Thoracic aorta (tissue), 2 donors: ENCODE measurements around the gene POLR2B. TPM values are rescaled to one million over a fixed set of nuclear protein-coding genes. Genes with fewer than 3 reads are reported as not detected.

Source experiments
- ATAC-seq: fragments of 150-250 bp; one replicate; pipeline ENCODE4 v1.8.0; 2017; ENCODE audit warnings: low read depth; ENCODE audit not compliant: insufficient number of reproducible peaks, low FRiP score
- DNase-seq: peaks from one replicate; pipeline ENCODE4 v3.0.0-alpha.2; 2020; ENCODE audit warnings: low spot score
- H3K27ac ChIP-seq, 2 donors: fragments of 200-600 bp; sonication (generic); 1 replicate in 1 of 2; 2 replicates in 1 of 2; pipeline ENCODE4 v1.5.1; 2016; ENCODE audit warnings: mild to moderate bottlenecking in 2 of 2, moderate library complexity in 2 of 2
- H3K27me3 ChIP-seq: fragments of 200-600 bp; sonication (generic); replicated peaks from 2 replicates; pipeline ENCODE4 v1.6.0; 2016; ENCODE audit warnings: mild to moderate bottlenecking; ENCODE audit not compliant: insufficient read depth
- H3K36me3 ChIP-seq: fragments of 200-600 bp; sonication (generic); one replicate; pipeline ENCODE4 v1.5.1; 2016
- H3K4me1 ChIP-seq, 2 donors: fragments of 200-600 bp; sonication (generic); 1 replicate in 1 of 2; 2 replicates in 1 of 2; pipeline versions ENCODE4 v1.5.1 to v1.6.0; 2016; ENCODE audit warnings: low read depth in 2 of 2, mild to moderate bottlenecking in 1 of 2; ENCODE audit not compliant: control insufficient read depth in 1 of 2
- H3K4me3 ChIP-seq: fragments of 200-600 bp; sonication (generic); 2 replicates; pipeline ENCODE4 v1.5.1; 2016; ENCODE audit warnings: mild to moderate bottlenecking
- H3K9me3 ChIP-seq: fragments of 200-600 bp; sonication (generic); 2 replicates; pipeline ENCODE4 v1.5.1; 2016
- total RNA-seq, 2 donors: library from RNA; depleted of rRNA; stranded (reverse); fragments of >200 nt; gene quantifications; one replicate each; pipeline versions ENCODE4 v1.1.0 to v1.2.3, GENCODE V29; 2016
- TF ChIP-seq, protein P1 (sequence below): fragments of 200-600 bp; sonication (generic); IDR thresholded peaks from one replicate; pipeline ENCODE4 v1.5.1; 2019; ENCODE audit warnings: antibody characterized with exemption

Gene POLR2B
- total RNA-seq, 2 donors from 2014 or later, result 48.3 to 98.5 TPM

DNA sequence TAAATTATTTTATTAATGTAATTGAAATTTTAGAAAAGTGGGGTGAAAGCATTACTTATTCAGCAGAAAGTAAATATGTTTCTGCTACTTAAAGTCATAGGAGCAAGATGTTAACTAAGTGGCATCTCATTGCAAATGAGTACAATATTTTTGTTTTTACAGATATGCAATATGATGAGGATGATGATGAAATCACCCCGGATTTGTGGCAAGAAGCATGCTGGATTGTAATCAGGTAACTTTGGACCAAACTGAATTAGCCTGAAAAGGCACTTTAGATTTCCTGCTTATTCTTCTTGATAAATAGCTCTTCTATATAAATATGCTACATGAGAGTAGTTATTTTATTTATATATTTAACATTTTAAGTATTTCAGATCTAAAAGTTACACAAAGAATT is 7.5 kb downstream of the POLR2B start:
- no peak overlapping the region for H3K27ac ChIP-seq
- no peaks in the 10 kb centered on the region for H3K9me3 ChIP-seq
- DNase-seq, result no peak
- H3K36me3 ChIP-seq, result peaks cover 12% of the 10 kb centered on the region
- no peak for ATAC-seq
- TF ChIP-seq, protein P1, sequence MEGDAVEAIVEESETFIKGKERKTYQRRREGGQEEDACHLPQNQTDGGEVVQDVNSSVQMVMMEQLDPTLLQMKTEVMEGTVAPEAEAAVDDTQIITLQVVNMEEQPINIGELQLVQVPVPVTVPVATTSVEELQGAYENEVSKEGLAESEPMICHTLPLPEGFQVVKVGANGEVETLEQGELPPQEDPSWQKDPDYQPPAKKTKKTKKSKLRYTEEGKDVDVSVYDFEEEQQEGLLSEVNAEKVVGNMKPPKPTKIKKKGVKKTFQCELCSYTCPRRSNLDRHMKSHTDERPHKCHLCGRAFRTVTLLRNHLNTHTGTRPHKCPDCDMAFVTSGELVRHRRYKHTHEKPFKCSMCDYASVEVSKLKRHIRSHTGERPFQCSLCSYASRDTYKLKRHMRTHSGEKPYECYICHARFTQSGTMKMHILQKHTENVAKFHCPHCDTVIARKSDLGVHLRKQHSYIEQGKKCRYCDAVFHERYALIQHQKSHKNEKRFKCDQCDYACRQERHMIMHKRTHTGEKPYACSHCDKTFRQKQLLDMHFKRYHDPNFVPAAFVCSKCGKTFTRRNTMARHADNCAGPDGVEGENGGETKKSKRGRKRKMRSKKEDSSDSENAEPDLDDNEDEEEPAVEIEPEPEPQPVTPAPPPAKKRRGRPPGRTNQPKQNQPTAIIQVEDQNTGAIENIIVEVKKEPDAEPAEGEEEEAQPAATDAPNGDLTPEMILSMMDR, result no peak
- H3K27me3 ChIP-seq, result no peaks in the 10 kb centered on the region
- H3K4me1 ChIP-seq, result peaks cover 13 to 14% of the 10 kb centered on the region in 2 donors
- no peak overlapping the region for H3K4me3 ChIP-seq

DNA sequence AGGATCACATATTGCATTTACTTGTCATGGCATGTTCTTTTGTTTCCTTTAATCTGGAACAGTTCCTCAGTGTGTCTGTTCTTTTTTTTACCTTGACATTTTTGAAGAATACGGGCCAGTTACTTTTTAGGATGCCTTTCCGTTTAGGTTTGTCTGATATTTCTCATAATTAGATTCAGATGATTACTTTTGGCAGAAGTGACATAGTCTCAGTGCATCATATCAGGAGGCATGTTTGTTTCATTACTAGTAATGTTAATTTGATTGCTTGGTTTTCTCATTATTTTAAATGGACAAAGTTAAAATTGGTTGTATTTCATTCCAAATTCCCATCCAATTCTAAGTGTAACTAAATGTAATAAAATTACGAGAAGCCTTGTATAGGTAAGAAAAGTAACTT is 8.3 kb downstream of the POLR2B start:
- ATAC-seq, result no peak
- TF ChIP-seq, protein P1, result no peak
- no peak overlapping the region for H3K4me3 ChIP-seq

DNA sequence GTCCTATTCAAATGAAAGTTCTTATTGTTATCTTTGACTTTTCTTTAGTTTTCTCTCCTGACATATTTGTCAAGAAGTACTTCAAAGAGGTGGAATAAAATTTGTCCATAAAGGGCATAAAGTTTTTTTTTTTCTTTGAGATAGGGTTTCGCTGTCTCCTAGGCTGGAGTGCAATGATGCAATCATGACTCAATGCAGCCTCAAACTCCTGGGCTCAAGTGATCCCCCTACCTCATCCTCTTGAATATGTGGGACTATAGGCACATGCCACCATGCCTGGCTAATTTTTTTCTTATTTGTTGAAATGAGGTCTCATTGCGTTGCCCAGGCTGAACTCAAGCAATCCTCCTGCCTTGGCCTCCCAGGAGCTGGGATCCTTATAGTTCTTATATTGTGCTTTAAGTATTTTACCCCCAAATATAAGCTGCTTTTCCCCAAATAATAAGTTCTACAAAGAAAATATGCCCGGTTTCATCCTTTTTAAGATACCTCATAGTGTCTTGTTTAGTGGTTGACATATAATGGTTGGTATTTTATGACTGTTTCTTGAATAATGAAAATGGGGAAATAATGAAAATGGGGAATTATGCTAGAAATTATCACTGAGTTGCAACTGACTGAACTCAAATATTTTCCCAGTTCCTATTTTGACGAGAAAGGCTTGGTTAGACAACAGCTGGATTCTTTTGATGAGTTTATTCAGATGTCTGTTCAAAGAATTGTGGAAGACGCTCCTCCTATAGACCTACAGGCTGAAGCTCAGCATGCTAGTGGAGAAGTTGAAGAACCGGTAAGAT is 11.6 kb downstream of the POLR2B start:
- peaks cover 0 to 6% of the 10 kb centered on the region in 2 donors for H3K4me1 ChIP-seq
- H3K27ac ChIP-seq, result no peak overlapping the region
- no peak for ATAC-seq
- TF ChIP-seq, protein P1, result no peak
- H3K4me3 ChIP-seq, result no peak overlapping the region
- H3K27me3 ChIP-seq, result no peaks in the 10 kb centered on the region
- peaks cover 25% of the 10 kb centered on the region for H3K36me3 ChIP-seq
- H3K9me3 ChIP-seq, result no peaks in the 10 kb centered on the region
- no peak for DNase-seq

More for the DNA sequence above, 8.3 kb downstream of the POLR2B start:
- Histone ChIP-seq H3K4me1 (peaks cover 5 to 7% of the 10 kb centered on the region in 2 donors), H3K27ac (no peak overlapping the region), H3K27me3 (no peaks in the 10 kb centered on the region), H3K36me3 (peaks cover 12% of the 10 kb centered on the region), H3K9me3 (no peaks in the 10 kb centered on the region)
- no peak for DNase-seq

DNA sequence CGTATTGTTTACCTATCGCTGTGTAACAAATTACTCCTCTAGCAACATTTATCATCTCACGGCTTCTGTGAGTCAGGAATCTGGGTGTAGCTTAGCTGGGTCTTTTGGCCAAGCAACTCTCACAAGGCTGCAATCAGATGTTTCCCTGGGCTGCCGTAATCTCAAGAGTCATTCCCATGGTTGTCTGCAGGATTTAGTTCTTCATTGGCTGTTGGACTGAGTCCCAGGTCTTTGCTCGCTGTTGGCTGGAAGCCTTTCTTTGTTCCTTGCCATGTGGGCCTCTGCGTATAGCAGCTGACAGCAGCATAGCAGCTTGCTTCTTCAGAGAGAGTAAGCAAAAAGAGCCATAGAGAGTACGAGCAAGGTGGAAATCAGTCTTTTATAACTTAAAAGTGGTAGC is 16.8 kb downstream of the POLR2B start:
- TF ChIP-seq, protein P1, result no peak
- no peak for DNase-seq
- H3K36me3 ChIP-seq, result peaks cover 47% of the 10 kb centered on the region
- H3K27me3 ChIP-seq, result no peaks in the 10 kb centered on the region
- peaks cover 0 to 11% of the 10 kb centered on the region in 2 donors for H3K4me1 ChIP-seq
- no peak overlapping the region for H3K4me3 ChIP-seq
- no peaks in the 10 kb centered on the region for H3K9me3 ChIP-seq
- H3K27ac ChIP-seq, result peak overlapping the region in 1 of 2 donors; percentile 11
- ATAC-seq, result peak; percentile 75

DNA sequence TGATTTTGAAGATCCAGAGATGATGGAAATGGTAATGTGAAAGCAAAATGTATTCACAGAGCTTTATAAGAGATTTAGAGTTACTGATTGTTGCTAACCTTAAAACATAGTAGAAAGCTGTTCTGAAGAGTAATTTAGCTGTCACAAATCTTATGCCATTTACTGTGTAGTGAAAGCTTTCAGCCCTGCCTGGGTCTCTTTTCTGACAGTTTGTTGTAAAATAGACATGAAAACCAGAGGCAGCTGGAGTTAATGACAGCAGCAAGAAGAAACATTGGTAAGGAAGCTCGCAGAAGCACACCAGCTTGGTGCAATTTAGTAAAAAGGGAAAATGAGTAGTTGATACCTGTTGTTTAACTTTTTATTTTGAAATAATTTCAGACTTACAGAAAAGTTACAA is 21.1 kb downstream of the POLR2B start:
- ATAC-seq, result no peak
- Histone ChIP-seq H3K36me3 (peaks cover 54% of the 10 kb centered on the region), H3K27ac (no peak overlapping the region), H3K9me3 (no peaks in the 10 kb centered on the region), H3K4me3 (no peak overlapping the region), H3K4me1 (peaks cover 0 to 11% of the 10 kb centered on the region in 2 donors), H3K27me3 (no peaks in the 10 kb centered on the region)
- TF ChIP-seq, protein P1, result no peak
- DNase-seq, result no peak
